CD14-positive monocyte (primary cell): ENCODE measurements around the gene PFKM. TPM values are rescaled to one million over a fixed set of nuclear protein-coding genes. Genes with fewer than 3 reads are reported as not detected.
A peak's percentile ranks its signal among the peaks of the same experiment; 100 is the strongest.

Experiments used
- DNase-seq, 3 donors: peaks; one replicate each; pipeline ENCODE4 v3.0.0-alpha.2; 2011 to 2022
- H2AFZ ChIP-seq: 2 replicates; pipeline ENCODE4 v1.6.0; 2012; ENCODE audit warnings: mild to moderate bottlenecking, low read depth, low read length, inconsistent platforms; ENCODE audit not compliant: insufficient read depth, poor library complexity, severe bottlenecking
- H3K27ac ChIP-seq, 2 donors: 1 replicate in 1 of 2; 2 replicates in 1 of 2; pipeline ENCODE4 v1.5.1; 2012 to 2013; ENCODE audit warnings: low read length in 2 of 2, control low read depth in 1 of 2, inconsistent platforms in 1 of 2, low read depth in 1 of 2, mild to moderate bottlenecking in 1 of 2
- H3K27me3 ChIP-seq, 2 donors: one replicate each; pipeline versions ENCODE4 v1.6.0 to v1.6.1; 2011 to 2013; ENCODE audit warnings: low read length in 2 of 2; ENCODE audit not compliant: control insufficient read depth in 2 of 2, insufficient read depth in 2 of 2
- H3K36me3 ChIP-seq, 2 donors: replicated peaks in 1 of 2; 1 replicate in 1 of 2; 2 replicates in 1 of 2; pipeline versions ENCODE4 v1.5.1 to v1.6.1; 2012 to 2013; ENCODE audit warnings: low read length in 2 of 2, control low read depth in 1 of 2, inconsistent platforms in 1 of 2, mild to moderate bottlenecking in 1 of 2; ENCODE audit not compliant: insufficient read depth in 2 of 2, control insufficient read depth in 1 of 2
- H3K4me1 ChIP-seq, 2 donors: 1 replicate in 1 of 2; 2 replicates in 1 of 2; pipeline versions ENCODE4 v1.5.1 to v1.6.1; 2012 to 2013; ENCODE audit warnings: low read length in 2 of 2, control low read depth in 1 of 2, inconsistent platforms in 1 of 2, mild to moderate bottlenecking in 1 of 2, moderate library complexity in 1 of 2; ENCODE audit not compliant: insufficient read depth in 2 of 2, control insufficient read depth in 1 of 2
- H3K4me2 ChIP-seq: replicated peaks from 2 replicates; pipeline ENCODE3; 2012; ENCODE audit warnings: low read length, moderate library complexity, mild to moderate bottlenecking; ENCODE audit not compliant: poor library complexity, severe bottlenecking; ENCODE audit errors: extremely low read depth
- H3K4me3 ChIP-seq, 3 experiments: fragments of 200-600 bp in 1 of 3; sonication (generic) in 1 of 3; replicated peaks in 1 of 3; 1 replicate in 2 of 3; 2 replicates in 1 of 3; pipeline ENCODE4 v1.5.1; 2011 to 2013; ENCODE audit warnings: low read length in 3 of 3, mild to moderate bottlenecking in 3 of 3, control low read depth in 2 of 3, low read depth in 2 of 3, inconsistent platforms in 1 of 3, moderate library complexity in 1 of 3
- H3K79me2 ChIP-seq: 2 replicates; pipeline ENCODE4 v1.6.0; 2012; ENCODE audit warnings: mild to moderate bottlenecking, control low read depth, inconsistent platforms, low read length, moderate library complexity; ENCODE audit not compliant: insufficient read depth
- H3K9ac ChIP-seq: 2 replicates; pipeline ENCODE4 v1.6.0; 2017; ENCODE audit warnings: low read length, mild to moderate bottlenecking; ENCODE audit not compliant: insufficient read depth, poor library complexity, severe bottlenecking
- H3K9me3 ChIP-seq, 2 donors: replicated peaks in 1 of 2; 1 replicate in 1 of 2; 2 replicates in 1 of 2; pipeline versions ENCODE4 v1.5.1 to v1.6.1; 2012 to 2013; ENCODE audit warnings: low read length in 2 of 2, control low read depth in 1 of 2; ENCODE audit not compliant: control insufficient read depth in 1 of 2, insufficient read depth in 1 of 2
- H4K20me1 ChIP-seq: 2 replicates; pipeline ENCODE4 v1.6.0; 2012; ENCODE audit warnings: mild to moderate bottlenecking, low read length, control low read depth, moderate library complexity; ENCODE audit not compliant: insufficient read depth
- H3K27ac Mint-ChIP-seq, 7 donors: one replicate each; pipeline ENCODE4 v1.8.0; 2020; ENCODE audit warnings: mild to moderate bottlenecking in 7 of 7, mixed read lengths in 7 of 7, moderate library complexity in 6 of 7, inconsistent platforms in 2 of 7
- H3K27me3 Mint-ChIP-seq, 3 donors: one replicate each; pipeline ENCODE4 v1.8.0; 2021 to 2022; ENCODE audit warnings: low read depth in 3 of 3, mild to moderate bottlenecking in 3 of 3, mixed read lengths in 3 of 3, moderate library complexity in 3 of 3, inconsistent platforms in 1 of 3
- H3K36me3 Mint-ChIP-seq, 2 donors: one replicate each; pipeline ENCODE4 v1.8.0; 2020; ENCODE audit warnings: mixed read lengths in 2 of 2, inconsistent platforms in 1 of 2, mild to moderate bottlenecking in 1 of 2
- H3K4me1 Mint-ChIP-seq: one replicate; pipeline ENCODE4 v1.8.0; 2020; ENCODE audit warnings: mild to moderate bottlenecking, mixed read lengths
- H3K4me3 Mint-ChIP-seq, 2 donors: one replicate each; pipeline ENCODE4 v1.8.0; 2020; ENCODE audit warnings: mild to moderate bottlenecking in 2 of 2, mixed read lengths in 2 of 2, moderate library complexity in 1 of 2
- H3K9me3 Mint-ChIP-seq, 7 donors: one replicate each; pipeline ENCODE4 v1.8.0; 2020 to 2022; ENCODE audit warnings: mixed read lengths in 7 of 7, mild to moderate bottlenecking in 6 of 7, moderate library complexity in 6 of 7, inconsistent platforms in 2 of 7
- CTCF ChIP-seq: fragments of 200-600 bp; IDR thresholded peaks from one replicate; pipeline ENCODE4 v1.8.0; 2022; ENCODE audit warnings: antibody characterized with exemption, mild to moderate bottlenecking
- WGBS: methylation state at CpG from one replicate; pipeline ENCODE4 v1.1.5; 2013; ENCODE audit warnings: missing lambda C conversion rate; ENCODE audit not compliant: insufficient coverage; 5-methylcytosine and 5-hydroxymethylcytosine counted together
- intact Hi-C, 2 donors: fragments of 100-400 bp; cut with micrococcal nuclease; formaldehyde crosslinking; loops; one replicate each; pipeline versions ENCODE4 v1.15.0 to v1.15.1; 2023
- polyA plus RNA-seq, 3 donors: library from polyadenylated mRNA; depleted of rRNA in 1 of 3; unstranded in 2 of 3; stranded (reverse) in 1 of 3; fragments of 300-500 nt in 2 of 3; fragments of >200 nt in 1 of 3; fragmentation: Illumina TruSeq in 2 of 3; gene quantifications; 1 replicate in 2 of 3; 2 replicates in 1 of 3; pipeline ENCODE4 v1.2.3, GENCODE V29; 2012 to 2021

The PFKM gene
- polyA plus RNA-seq, 3 donors, result 2.8 to 8.4 (median 3.0) TPM

- Mint-ChIP-seq H3K4me3 (peak overlapping the region; percentile 95 to 97), H3K9me3 (peaks cover 0 to 11% (median 4%) of the 10 kb centered on the region in 7 donors), H3K27ac (no peak overlapping the region), H3K27me3 (peaks cover 55 to 65% (median 59%) of the 10 kb centered on the region in 3 donors), H3K36me3 (peaks cover 2 to 6% of the 10 kb centered on the region in 2 donors), H3K4me1 (peaks cover 18% of the 10 kb centered on the region)
- H2AFZ ChIP-seq, result peak overlapping the region; percentile 84
- H3K9ac ChIP-seq, result no peak overlapping the region
- H3K4me1 ChIP-seq, result peaks cover 17 to 22% of the 10 kb centered on the region in 2 donors
- H3K4me3 ChIP-seq, result peak overlapping the region in 2 of 3 experiments; percentile 66 to 89
- no peak overlapping the region for H3K27ac ChIP-seq
- H3K79me2 ChIP-seq, result no peaks in the 10 kb centered on the region
- peak overlapping the region; percentile 76 for H3K4me2 ChIP-seq
- H3K27me3 ChIP-seq, result peaks cover 41 to 58% of the 10 kb centered on the region in 2 donors
- no peak for TF ChIP-seq CTCF
- DNase-seq, result no peak
- WGBS, result 15% methylated on average over 6 of the region's 20 CpGs
- intact Hi-C loops, result no loop called here
- H3K36me3 ChIP-seq, result no peaks in the 10 kb centered on the region
- H3K9me3 ChIP-seq, result peaks cover 0 to 4% of the 10 kb centered on the region in 2 donors
- H4K20me1 ChIP-seq, result no peaks in the 10 kb centered on the region
Observed at GRCh38 chr12:48184549-48184922, 65.4 kb downstream of the PFKM start.

GRCh38 chr12:48185181-48185919, 66.2 kb downstream of the PFKM start:
- no peaks in the 10 kb centered on the region for H3K79me2 ChIP-seq
- H3K9ac ChIP-seq, result no peak overlapping the region
- H3K27me3 Mint-ChIP-seq, result peaks cover 55 to 70% (median 62%) of the 10 kb centered on the region in 3 donors
- no peak overlapping the region for H2AFZ ChIP-seq
- peaks cover 0 to 4% of the 10 kb centered on the region in 2 donors for H3K9me3 ChIP-seq
- H4K20me1 ChIP-seq, result no peaks in the 10 kb centered on the region
- H3K27ac ChIP-seq, result no peak overlapping the region
- no peak overlapping the region for H3K4me2 ChIP-seq
- peaks cover 17 to 22% of the 10 kb centered on the region in 2 donors for H3K4me1 ChIP-seq
- peaks cover 18% of the 10 kb centered on the region for H3K4me1 Mint-ChIP-seq
- DNase-seq, result no peak
- no peak overlapping the region for H3K4me3 ChIP-seq
- 94% methylated on average over 6 of the region's 10 CpGs for WGBS
- peaks cover 2 to 6% of the 10 kb centered on the region in 2 donors for H3K36me3 Mint-ChIP-seq
- intact Hi-C loops, result no loop called here
- H3K36me3 ChIP-seq, result no peaks in the 10 kb centered on the region
- TF ChIP-seq CTCF, result no peak
- H3K27me3 ChIP-seq, result peaks cover 41 to 53% of the 10 kb centered on the region in 2 donors
- H3K27ac Mint-ChIP-seq, result no peak overlapping the region
- peaks cover 0 to 11% (median 4%) of the 10 kb centered on the region in 7 donors for H3K9me3 Mint-ChIP-seq
- peak overlapping the region; percentile 43 to 97 for H3K4me3 Mint-ChIP-seq
